HK-2 (cell line): Measurements from ENCODE around the gene OLFML2B.

ENCODE experiments used
- DNase-seq: peaks from one replicate; pipeline ENCODE4 v3.0.0-alpha.2; 2018; ENCODE audit not compliant: unreplicated experiment

The OLFML2B gene

GRCh38 chr1:162006081-162006480 lies 17.6 kb downstream of the OLFML2B start:
- no peak for DNase-seq

GRCh38 chr1:162004441-162004950 lies 19.2 kb downstream of the OLFML2B start:
- DNase-seq: no peak

DNA sequence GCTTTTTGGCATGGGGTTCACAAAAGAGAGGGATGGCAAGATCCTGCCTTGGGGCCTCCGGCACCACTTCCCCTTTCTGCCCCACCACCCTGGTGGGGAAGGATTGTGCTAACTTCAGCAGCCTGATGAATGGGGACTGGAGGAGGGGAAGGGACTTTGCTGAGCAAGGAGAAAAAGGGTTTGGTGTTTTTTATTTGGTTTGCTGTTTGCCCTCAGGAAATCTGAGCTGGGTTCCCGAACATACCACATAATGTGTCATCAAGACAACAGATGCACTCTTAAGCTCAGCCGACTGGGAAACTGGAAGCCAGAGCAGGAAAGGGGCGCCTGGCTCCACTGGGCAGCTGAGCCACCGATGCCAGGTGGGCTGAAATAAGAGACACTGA lies 19.8 kb downstream of the OLFML2B start:
- DNase-seq: peak; percentile 63

DNA sequence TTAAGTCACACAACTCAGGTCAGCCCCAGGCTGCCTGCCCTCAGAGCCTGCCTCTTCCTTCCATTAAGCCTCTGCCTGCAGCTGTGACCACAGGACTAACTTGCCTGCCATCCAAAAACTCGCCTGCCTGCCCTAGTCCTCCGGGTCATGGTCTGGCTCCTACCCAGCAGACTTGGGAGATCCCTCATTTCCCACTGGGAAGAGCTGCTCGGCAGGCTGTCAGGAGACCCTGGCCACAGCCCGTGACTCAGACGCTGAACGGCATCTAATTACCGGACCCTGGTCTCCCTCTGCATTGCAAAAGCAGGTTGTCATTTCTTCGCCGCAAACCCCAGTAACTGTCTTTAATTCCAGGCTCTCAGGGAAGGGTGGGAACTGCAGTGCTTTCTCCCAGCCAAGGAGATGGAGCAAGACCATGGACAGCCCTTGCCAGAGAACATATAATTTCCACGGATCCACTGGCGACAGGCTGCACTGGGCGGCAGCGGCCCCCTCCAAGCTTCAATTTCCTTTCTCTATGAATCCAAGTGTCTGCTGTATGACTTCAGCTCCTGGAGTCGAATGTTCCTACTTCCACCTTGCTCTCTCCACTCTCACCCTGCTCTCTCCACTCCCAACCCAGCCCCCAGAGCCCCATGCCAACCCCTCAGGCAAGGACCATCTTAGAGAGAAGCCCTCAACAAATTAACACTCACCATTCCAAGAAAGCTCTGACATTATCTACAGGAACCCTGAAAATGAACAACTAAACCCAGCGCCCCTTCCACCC lies 20.4 kb downstream of the OLFML2B start:
- DNase-seq: peak; percentile 85

GRCh38 chr1:162000053-162000420 lies 23.6 kb downstream of the OLFML2B start:
- no peak for DNase-seq

GRCh38 chr1:161999301-162000052 lies 24.2 kb downstream of the OLFML2B start:
- DNase-seq: no peak

- peak; percentile 45 for DNase-seq
These were observed 24.9 kb downstream of the OLFML2B start for GRCh38 chr1:161998811-161999210.

DNA sequence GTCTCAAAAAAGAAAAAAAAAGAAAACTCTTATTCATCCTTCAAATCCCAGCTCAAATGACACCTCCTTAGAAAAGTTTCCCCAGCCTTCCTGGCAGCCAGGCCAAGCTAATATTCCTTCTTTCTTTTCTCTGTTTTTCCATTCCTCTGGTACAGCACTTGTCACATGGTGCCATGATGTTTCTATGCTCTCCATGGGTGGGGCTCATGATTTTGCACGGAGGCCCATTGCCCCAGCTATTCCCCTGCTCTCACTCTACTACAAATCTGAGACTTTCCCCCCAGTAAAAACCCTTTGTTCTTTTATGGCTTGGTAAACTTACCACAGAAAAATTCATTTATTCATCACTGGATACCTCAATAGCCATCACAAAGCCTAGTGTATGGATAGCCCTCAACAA lies 26.5 kb downstream of the OLFML2B start:
- no peak for DNase-seq

- DNase-seq: no peak
These were observed 29.4 kb downstream of the OLFML2B start for GRCh38 chr1:161994175-161994668.

- no peak for DNase-seq
These were observed 30.1 kb downstream of the OLFML2B start for GRCh38 chr1:161993576-161993975.

DNA sequence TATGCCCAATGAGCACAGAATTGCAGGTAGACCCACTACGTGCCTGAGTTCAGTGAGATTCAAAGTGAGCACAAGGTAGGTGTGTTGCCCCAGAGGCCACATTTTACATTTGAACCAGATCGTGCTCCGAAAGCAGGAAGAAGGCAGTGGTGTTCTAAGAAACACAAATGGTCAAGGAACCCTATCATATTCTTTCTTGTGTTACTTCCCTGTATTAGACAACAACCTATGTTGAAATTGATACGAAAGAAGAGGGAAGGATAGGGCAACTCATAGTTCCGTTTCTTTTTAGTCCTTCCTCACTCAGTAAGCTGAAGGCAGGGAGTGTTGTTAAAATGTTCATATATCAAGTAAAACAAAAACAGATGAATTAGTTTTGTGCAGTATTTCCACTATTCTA lies 33.9 kb downstream of the OLFML2B start:
- DNase-seq: no peak

DNA sequence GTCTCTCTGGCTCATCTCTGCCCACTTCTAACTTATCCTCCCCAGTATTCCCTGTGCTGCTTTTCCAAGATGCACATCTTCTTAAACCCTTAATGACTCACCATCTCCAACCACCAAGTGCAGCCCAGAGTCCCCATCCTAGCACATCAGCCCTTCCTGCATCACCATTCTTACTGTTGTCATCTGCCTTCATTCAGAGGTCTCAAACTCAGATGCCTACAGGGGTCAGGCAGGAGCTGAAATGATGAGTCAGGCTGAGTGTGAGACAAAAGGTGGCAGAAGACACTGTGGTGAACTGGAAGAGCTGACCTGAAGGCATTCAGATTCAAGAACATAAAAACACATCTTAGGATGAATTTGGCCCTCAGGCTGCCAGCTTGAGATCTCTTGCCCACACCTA lies 34.6 kb downstream of the OLFML2B start:
- DNase-seq: no peak

- no peak for DNase-seq
These were observed 35.3 kb downstream of the OLFML2B start for GRCh38 chr1:161988413-161988812.

DNA sequence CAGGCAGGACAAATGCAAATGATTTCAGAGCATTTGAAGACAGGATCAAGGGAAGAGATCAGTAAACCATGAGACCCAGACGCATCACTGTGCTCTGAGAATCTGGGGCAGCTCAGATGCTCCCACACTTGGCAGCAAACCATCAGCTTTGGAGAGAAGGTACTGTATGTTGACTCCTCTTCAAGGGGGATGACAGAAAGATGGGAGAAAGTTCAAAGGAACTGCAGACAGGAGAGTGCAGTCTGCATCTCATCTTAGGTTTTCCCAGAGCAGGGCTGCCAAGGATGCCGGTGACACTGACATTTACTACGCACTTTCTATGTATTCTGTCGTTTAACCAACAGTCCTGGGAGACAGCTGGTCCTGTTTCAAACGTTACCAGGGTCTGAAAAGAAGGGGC lies 35.8 kb downstream of the OLFML2B start:
- no peak for DNase-seq

GRCh38 chr1:161987303-161987702 lies 36.4 kb downstream of the OLFML2B start:
- no peak for DNase-seq

GRCh38 chr1:161986328-161986727 lies 37.3 kb downstream of the OLFML2B start:
- no peak for DNase-seq

GRCh38 chr1:161985301-161985822 lies 38.3 kb downstream of the OLFML2B start:
- DNase-seq: no peak

DNA sequence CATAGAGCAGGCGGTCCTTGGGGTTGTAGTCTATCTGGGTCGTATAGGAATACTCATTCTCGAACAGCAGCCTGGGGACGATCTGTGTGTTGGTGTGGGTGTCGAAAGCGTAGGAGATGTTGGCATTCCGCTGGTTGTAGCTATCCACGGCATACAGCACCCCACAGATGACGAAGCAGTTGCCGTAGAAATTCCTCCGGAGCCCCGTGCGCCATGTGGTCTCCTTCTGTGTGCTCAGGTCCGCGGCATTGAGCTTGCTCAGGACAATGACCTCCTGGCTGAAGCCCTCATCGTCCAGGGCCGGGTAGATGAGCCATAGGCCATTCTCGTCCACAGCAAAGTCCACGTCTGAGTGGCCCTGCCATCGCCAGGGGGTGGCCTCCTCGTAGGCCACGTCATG lies 39.9 kb downstream of the OLFML2B start:
- no peak for DNase-seq

DNA sequence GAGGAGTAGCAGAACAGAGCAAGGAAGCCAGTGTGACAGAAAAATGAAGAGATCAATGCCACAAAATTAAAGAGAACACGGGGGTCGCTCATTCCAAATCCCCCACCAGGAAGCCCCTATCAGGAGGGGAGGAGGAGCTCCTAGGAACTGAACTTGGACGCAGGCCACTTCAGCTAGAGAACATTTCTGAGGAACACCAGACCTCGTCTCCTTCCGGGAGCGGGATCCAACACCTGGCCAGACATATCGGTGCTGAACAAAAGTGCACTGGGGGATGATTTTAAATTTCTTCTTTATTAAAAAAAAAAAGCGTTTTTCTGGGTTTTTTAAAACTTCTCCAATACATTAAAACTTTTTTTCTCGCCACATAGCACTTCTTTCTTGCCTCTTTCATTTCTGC lies 40.8 kb downstream of the OLFML2B start:
- DNase-seq: no peak

DNA sequence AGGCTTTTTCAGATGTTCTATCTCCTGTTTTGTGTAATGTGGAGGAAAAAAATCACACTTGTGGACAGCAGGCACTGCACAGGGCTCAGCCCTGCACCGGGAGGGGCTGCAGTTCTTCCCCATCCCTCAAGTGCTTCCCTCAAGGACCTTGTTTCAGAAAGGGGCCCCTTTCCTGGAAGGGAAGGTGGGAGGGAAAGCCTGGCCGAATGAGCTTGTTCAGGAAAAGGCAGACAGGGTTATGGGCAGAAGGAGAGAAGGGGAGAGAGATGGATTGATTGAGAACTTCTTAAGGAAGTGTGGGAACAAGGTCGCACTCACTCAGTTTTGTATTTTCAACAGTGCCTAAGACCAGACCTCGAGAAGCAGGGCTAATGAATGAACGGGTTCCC lies 41.2 kb downstream of the OLFML2B start:
- no peak for DNase-seq

DNA sequence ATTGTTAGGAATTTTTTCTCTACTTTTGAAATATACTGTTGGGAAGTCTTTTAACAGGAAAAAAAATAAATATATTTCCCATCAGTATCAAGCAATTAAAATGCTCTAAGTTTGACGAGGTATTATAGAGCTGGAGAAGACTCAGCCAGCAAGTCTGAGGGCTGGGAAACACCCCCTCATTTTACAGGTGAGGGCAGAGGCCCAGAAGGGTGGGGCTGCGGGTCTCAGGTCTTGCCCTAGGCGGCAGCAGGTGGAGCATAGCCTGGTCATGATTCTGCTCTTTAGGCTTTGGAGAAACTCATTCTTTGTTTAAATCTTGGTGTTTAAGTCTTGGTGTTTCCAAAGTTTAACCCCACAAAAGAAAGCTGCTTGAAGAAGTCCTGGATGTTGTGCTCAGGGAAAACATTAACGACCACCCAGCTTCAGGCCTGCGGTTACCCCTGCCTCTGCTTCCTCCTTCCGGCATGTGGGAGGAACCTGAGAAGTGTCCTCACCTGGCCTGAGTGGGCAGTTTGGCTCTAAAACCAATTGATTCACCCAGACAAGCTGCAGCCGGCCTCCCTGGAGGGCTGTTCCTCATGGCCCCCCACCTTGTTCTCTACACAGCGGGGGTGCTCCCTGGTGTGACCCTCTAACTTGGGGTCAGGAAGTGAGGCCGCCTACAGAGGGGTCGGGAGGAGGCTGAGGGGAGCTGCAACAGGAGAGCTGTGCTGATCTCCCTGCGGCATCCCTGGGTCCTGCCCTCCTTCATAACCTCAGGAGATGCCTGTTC lies 41.7 kb downstream of the OLFML2B start:
- DNase-seq: no peak

DNA sequence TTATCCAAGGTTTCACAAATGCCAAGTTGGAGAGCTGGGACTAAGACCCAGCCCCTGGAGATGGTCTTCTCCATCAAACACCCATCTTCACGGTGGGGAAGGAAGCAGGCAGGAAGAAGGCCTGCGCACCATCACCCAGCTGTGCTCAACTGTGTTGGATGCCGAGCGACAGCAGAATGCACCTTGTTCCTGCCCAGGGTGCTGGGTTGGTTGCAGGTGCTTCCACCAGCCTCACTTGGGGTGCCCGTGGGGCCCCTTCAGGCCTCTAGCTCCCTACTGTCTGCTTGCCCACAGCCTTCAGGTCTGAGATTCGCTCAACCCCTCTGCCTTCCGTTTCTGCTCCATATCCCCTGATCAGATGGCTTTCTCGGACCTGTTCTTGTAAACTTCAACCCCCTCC lies 42.5 kb downstream of the OLFML2B start:
- DNase-seq: no peak
